Body of pancreas (tissue), 4 donors: Measurements from ENCODE around the gene HNF1A. TPM values are rescaled to one million over a fixed set of nuclear protein-coding genes. Genes with fewer than 3 reads are reported as not detected.
A peak's percentile ranks its signal among the peaks of the same experiment; 100 is the strongest.

Experiments used
- ATAC-seq: fragments of 150-250 bp; one replicate; pipeline ENCODE4 v1.9.1; 2016
- DNase-seq, 4 donors: peaks; one replicate each; pipeline ENCODE4 v3.0.0-alpha.2; 2019
- H3K27ac ChIP-seq, 4 donors: fragments of 200-600 bp; sonication (generic); 1 replicate in 3 of 4; 2 replicates in 1 of 4; pipeline versions ENCODE4 v1.5.1 to v1.6.1; 2016 to 2019; ENCODE audit warnings: mild to moderate bottlenecking in 1 of 4, mixed read lengths in 1 of 4, moderate library complexity in 1 of 4
- H3K27me3 ChIP-seq, 2 donors: fragments of 200-600 bp; sonication (generic); one replicate each; pipeline ENCODE4 v1.6.0; 2016; ENCODE audit warnings: mild to moderate bottlenecking in 1 of 2
- H3K36me3 ChIP-seq, 2 donors: fragments of 200-600 bp; sonication (generic); replicated peaks in 1 of 2; 2 replicates each; pipeline ENCODE4 v1.5.1; 2016; ENCODE audit warnings: low read depth in 2 of 2; ENCODE audit not compliant: insufficient read depth in 1 of 2
- H3K4me1 ChIP-seq: fragments of 200-600 bp; sonication (generic); one replicate; pipeline ENCODE4 v1.6.0; 2016
- H3K4me3 ChIP-seq, 2 donors: fragments of 200-600 bp; sonication (generic); 1 replicate in 1 of 2; 2 replicates in 1 of 2; pipeline ENCODE4 v1.5.1; 2016 to 2019
- H3K9me3 ChIP-seq, 3 donors: fragments of 200-600 bp; sonication (generic); 1 replicate in 2 of 3; 2 replicates in 1 of 3; pipeline ENCODE4 v1.5.1; 2016
- POLR2A ChIP-seq, 3 donors: fragments of 450-650 bp; IDR thresholded peaks; one replicate each; pipeline ENCODE4 v1.6.1; 2016; ENCODE audit warnings: antibody characterized with exemption in 3 of 3, mild to moderate bottlenecking in 2 of 3
- WGBS, 2 donors: methylation state at CpG; one replicate each; pipeline ENCODE4 v1.1.5; 2017; 5-methylcytosine and 5-hydroxymethylcytosine counted together
- intact Hi-C: fragments of 100-400 bp; cut with DNase I; formaldehyde crosslinking; loops from one replicate; pipeline ENCODE4 v1.15.1; 2023
- total RNA-seq, 2 donors: library from RNA; depleted of rRNA; stranded (reverse); fragments of >200 nt; gene quantifications; one replicate each; pipeline ENCODE4 v1.1.0, GENCODE V29; 2016
- TF ChIP-seq, protein P1 (sequence below), 7 experiments: fragments of 450-650 bp in 4 of 7; fragments of 200-600 bp in 3 of 7; sonication (generic) in 3 of 7; IDR thresholded peaks; one replicate each; pipeline ENCODE4 v1.5.1; 2016 to 2019; ENCODE audit warnings: antibody characterized with exemption in 7 of 7

The HNF1A gene
- total RNA-seq, 2 donors from 2014 or later: 11.9 to 13.2 TPM

DNA sequence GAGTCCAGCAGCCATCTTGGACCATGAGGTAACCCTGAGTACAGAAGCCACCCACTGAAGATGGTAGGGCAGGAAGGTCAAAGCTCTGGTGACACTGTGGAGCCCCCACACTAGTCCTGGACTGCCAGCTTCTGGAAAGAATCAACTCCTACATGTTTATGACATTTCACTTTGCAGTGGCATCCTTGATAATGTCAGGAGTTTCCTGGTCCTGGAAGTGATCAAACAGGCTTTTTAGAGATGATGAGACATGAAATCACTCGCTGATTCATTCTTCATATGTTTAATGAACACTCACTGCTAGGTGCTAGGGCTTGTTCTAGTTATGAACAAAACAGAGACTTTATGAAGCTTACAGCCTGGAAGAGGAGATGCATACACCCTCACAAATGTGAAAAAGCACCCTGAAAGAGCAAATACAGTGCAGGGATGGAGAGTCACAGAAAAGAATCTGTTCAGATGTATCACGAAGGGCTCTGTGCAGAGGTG, 15.8 kb upstream of the HNF1A start:
- intact Hi-C loops: no loop called here
- Histone ChIP-seq H3K27ac (no peak overlapping the region), H3K9me3 (no peaks in the 10 kb centered on the region), H3K36me3 (no peaks in the 10 kb centered on the region), H3K4me1 (no peaks in the 10 kb centered on the region), H3K27me3 (no peaks in the 10 kb centered on the region), H3K4me3 (no peak overlapping the region)
- DNase-seq (no peak), ATAC-seq (no peak)
- TF ChIP-seq, protein P1, sequence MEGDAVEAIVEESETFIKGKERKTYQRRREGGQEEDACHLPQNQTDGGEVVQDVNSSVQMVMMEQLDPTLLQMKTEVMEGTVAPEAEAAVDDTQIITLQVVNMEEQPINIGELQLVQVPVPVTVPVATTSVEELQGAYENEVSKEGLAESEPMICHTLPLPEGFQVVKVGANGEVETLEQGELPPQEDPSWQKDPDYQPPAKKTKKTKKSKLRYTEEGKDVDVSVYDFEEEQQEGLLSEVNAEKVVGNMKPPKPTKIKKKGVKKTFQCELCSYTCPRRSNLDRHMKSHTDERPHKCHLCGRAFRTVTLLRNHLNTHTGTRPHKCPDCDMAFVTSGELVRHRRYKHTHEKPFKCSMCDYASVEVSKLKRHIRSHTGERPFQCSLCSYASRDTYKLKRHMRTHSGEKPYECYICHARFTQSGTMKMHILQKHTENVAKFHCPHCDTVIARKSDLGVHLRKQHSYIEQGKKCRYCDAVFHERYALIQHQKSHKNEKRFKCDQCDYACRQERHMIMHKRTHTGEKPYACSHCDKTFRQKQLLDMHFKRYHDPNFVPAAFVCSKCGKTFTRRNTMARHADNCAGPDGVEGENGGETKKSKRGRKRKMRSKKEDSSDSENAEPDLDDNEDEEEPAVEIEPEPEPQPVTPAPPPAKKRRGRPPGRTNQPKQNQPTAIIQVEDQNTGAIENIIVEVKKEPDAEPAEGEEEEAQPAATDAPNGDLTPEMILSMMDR (IDR thresholded peaks at IDR 0.05): no peak
- TF ChIP-seq POLR2A (IDR thresholded peaks at IDR 0.05): no peak
- WGBS, 2 donors: 87 to 88% methylated on average over 2 of the region's 2 CpGs

DNA sequence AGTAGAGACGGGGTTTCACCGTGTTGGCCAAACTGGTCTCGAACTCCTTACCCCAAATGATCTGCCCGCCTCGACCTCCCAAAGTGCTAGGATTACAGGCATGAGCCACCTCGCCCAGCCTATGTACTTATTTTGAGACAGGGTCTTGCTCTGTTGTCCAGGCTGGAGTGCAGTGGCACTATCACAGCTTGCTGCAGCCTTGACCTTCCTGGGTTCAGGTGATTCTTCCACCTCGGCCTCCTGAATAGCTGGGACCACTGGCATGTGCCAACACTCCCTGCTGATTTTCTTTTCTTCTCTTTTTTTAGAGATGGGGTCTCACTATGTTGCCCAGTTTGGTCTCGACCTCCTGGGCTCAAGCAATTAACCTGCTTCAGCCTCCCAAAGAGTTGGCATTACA, 14.0 kb upstream of the HNF1A start:
- TF ChIP-seq, protein P1 (IDR thresholded peaks at IDR 0.05): no peak
- TF ChIP-seq POLR2A (IDR thresholded peaks at IDR 0.05): no peak
- intact Hi-C loops: no loop called here
- 89 to 91% methylated on average over 7 to 8 of the region's 8 CpGs for WGBS, 2 donors
- peaks cover 0 to 3% of the 10 kb centered on the region in 2 donors for H3K36me3 ChIP-seq
- no peaks in the 10 kb centered on the region for H3K27me3 ChIP-seq
- no peak for ATAC-seq
- no peak for DNase-seq
- no peak overlapping the region for H3K27ac ChIP-seq
- H3K4me3 ChIP-seq: no peak overlapping the region
- H3K4me1 ChIP-seq: no peaks in the 10 kb centered on the region
- H3K9me3 ChIP-seq: no peaks in the 10 kb centered on the region

DNA sequence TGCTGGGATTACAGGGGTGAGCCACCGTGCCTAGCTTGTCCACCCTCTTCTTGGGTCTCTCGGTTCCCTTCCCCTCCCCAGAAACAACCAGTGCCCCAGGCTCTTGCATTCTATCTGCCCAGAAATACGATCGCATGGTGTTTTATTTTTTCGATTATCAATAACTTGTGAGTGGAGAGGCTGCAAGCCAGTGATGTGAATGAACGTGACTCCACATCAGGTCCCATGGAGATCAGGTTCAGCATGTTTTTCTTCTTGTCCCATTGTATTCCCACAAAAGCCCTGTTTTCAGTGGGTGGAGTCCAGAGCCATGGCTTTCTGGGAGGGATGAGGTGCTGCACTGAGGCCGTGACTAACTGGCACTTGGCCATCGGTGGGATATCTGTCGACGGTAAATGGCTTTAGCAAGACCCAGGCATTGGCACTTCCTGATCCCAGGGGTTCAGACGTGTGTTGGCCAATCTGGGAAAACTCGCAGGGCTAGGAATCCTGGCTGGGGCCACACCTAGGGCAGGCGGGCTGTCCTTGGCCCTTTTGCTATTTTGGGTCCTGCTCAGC, 12.7 kb upstream of the HNF1A start:
- H3K36me3 ChIP-seq: peaks cover 0 to 8% of the 10 kb centered on the region in 2 donors
- H3K4me1 ChIP-seq: no peaks in the 10 kb centered on the region
- intact Hi-C loops: no loop called here
- H3K27me3 ChIP-seq: no peaks in the 10 kb centered on the region
- H3K4me3 ChIP-seq: no peak overlapping the region
- 72% methylated on average over 10 to 13 of the region's 13 CpGs for WGBS, 2 donors
- H3K27ac ChIP-seq: peak overlapping the region in 1 of 4 donors; percentile 7
- ATAC-seq: peak; percentile 15
- H3K9me3 ChIP-seq: no peaks in the 10 kb centered on the region
- DNase-seq: no peak
- peak in 2 of 3 donors; percentile 3 to 17 for TF ChIP-seq POLR2A (IDR thresholded peaks at IDR 0.05)
- TF ChIP-seq, protein P1 (IDR thresholded peaks at IDR 0.05): no peak

DNA sequence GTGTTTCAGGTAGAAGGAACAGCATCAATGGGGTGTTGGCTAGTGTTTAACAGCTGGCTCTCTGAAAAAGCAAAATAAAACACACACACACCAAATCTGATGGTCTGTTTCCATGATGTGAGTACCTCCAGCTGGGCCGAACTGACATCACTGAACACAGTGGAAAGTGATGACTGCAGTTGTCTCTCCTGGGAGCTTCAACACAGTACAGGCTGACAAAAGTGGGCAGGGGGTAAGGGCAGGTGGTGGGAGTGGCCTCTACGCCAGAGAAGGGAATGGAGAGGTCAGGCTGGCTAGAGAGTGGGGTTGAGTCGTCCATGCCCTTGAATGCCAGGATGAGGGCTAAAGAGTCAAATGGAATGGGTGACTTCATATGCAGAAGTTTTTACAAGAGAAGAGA, 8.0 kb upstream of the HNF1A start:
- TF ChIP-seq, protein P1 (IDR thresholded peaks at IDR 0.05): no peak
- no peak for TF ChIP-seq POLR2A (IDR thresholded peaks at IDR 0.05)
- no peaks in the 10 kb centered on the region for H3K9me3 ChIP-seq
- H3K4me3 ChIP-seq: no peak overlapping the region
- peaks cover 32% of the 10 kb centered on the region for H3K4me1 ChIP-seq
- DNase-seq (no peak), ATAC-seq (no peak)
- WGBS, 2 donors: 76 to 80% methylated on average over 3 of the region's 3 CpGs
- H3K27me3 ChIP-seq: no peaks in the 10 kb centered on the region
- intact Hi-C loops: no loop called here
- H3K27ac ChIP-seq: no peak overlapping the region
- peaks cover 0 to 13% of the 10 kb centered on the region in 2 donors for H3K36me3 ChIP-seq
